ENCODE data around the gene KCNH4.

DNA sequence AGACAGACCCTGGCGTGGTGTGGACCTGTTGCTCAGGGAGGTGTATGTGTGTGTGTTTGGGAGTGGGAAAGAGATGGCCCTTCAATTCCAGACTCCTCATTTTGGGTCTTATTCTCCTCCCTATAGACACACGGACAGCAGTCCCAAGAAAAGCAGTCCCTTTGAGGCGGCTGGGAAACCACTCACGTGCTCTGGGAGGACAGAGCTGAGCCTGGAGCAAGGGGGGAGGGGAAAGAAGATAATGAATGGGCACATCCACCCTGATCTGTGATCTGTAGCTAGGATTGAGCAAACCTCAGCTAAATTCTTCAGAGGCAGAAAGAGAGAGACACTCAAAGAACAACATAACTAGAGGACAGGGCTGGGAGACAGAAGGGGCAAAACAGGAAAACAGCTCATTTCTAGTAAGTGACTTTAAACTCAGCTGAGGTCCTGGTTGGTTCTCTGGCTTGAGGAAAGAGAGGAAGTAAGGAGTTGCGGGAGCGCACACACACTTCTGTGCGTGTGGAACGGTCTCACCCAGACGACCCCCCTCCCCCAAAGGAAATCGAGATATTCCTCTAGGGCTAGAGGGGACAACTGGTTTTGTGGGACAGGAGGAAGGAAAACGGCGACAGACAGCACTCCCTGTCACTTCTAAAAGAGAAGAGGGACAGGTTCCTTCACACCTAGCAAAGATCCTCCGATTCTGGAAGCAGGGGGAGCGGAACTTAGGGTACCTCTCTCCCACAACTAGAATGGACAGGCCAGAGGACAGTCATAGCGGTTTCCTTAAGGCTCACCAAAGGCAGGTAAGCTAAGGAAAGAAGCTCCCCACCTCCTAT is 26.8 kb downstream of the KCNH4 start:
- TF ChIP-seq POLR2A (IDR thresholded peaks at IDR 0.05) (no peak), EP300 (IDR thresholded peaks at IDR 0.05; ENCODE audit: low read depth) (no peak)
- TF ChIP-seq, protein P1, sequence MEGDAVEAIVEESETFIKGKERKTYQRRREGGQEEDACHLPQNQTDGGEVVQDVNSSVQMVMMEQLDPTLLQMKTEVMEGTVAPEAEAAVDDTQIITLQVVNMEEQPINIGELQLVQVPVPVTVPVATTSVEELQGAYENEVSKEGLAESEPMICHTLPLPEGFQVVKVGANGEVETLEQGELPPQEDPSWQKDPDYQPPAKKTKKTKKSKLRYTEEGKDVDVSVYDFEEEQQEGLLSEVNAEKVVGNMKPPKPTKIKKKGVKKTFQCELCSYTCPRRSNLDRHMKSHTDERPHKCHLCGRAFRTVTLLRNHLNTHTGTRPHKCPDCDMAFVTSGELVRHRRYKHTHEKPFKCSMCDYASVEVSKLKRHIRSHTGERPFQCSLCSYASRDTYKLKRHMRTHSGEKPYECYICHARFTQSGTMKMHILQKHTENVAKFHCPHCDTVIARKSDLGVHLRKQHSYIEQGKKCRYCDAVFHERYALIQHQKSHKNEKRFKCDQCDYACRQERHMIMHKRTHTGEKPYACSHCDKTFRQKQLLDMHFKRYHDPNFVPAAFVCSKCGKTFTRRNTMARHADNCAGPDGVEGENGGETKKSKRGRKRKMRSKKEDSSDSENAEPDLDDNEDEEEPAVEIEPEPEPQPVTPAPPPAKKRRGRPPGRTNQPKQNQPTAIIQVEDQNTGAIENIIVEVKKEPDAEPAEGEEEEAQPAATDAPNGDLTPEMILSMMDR (IDR thresholded peaks at IDR 0.05): no peak

Data from transverse colon (tissue), 3 donors.